Retinal pigment epithelial cell (primary cell): Measurements from ENCODE around the gene TSSK2.

Experiments
- DNase-seq: peaks from one replicate; pipeline ENCODE4 v3.0.0-alpha.2; 2010; ENCODE audit warnings: low read depth
- H3K4me3 ChIP-seq: 2 replicates; pipeline ENCODE4 v1.5.1; 2011; ENCODE audit warnings: mild to moderate bottlenecking, low read length, control low read depth, moderate library complexity
- TF ChIP-seq, protein P1 (sequence below): conservative IDR thresholded peaks from 2 replicates; pipeline ENCODE4 v1.5.1; 2011; ENCODE audit warnings: low read depth, low read length, control low read depth, inconsistent platforms

TSSK2 gene

DNA sequence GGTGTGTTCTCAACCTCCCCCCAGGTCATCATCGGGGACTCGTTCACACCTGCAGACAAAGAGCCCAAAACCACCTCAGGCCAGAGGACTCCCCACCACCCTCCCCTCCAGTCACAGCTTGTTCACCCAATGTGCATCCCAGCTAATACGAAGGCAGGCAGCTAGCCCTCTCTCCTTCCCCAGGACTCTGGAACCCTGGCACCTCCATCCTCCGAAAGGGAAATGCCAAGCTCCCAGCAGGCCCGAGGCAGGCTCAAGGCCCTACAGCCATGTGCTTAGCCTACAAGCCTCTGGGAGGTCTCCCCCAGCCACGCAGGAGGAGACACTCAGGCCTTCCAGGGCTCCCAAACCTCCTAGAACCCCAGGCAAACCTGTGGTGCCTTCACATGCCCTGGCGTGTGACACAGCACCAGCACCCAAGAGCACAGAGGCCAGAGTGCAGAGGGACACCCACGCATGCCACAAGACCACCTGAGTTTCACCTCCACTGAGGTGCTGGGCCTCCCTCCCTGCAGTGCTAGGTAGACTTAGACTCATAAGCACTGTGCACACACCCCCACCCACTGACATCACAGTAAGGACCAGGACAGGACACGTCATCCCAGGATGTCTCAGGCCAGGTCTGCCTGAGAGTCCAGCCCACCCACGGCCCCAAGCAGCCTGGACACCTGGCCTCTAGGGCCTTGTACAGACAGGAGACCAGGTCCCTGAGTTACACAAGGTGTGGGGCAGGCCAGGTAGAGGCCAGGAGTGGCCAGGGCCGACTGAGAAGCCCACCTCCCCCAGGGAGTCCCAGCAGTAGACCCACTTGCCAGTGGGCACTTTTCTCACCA is 6.5 kb downstream of the TSSK2 start:
- TF ChIP-seq, protein P1, sequence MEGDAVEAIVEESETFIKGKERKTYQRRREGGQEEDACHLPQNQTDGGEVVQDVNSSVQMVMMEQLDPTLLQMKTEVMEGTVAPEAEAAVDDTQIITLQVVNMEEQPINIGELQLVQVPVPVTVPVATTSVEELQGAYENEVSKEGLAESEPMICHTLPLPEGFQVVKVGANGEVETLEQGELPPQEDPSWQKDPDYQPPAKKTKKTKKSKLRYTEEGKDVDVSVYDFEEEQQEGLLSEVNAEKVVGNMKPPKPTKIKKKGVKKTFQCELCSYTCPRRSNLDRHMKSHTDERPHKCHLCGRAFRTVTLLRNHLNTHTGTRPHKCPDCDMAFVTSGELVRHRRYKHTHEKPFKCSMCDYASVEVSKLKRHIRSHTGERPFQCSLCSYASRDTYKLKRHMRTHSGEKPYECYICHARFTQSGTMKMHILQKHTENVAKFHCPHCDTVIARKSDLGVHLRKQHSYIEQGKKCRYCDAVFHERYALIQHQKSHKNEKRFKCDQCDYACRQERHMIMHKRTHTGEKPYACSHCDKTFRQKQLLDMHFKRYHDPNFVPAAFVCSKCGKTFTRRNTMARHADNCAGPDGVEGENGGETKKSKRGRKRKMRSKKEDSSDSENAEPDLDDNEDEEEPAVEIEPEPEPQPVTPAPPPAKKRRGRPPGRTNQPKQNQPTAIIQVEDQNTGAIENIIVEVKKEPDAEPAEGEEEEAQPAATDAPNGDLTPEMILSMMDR: no peak
- no peak overlapping the region for H3K4me3 ChIP-seq
- no peak for DNase-seq

DNA sequence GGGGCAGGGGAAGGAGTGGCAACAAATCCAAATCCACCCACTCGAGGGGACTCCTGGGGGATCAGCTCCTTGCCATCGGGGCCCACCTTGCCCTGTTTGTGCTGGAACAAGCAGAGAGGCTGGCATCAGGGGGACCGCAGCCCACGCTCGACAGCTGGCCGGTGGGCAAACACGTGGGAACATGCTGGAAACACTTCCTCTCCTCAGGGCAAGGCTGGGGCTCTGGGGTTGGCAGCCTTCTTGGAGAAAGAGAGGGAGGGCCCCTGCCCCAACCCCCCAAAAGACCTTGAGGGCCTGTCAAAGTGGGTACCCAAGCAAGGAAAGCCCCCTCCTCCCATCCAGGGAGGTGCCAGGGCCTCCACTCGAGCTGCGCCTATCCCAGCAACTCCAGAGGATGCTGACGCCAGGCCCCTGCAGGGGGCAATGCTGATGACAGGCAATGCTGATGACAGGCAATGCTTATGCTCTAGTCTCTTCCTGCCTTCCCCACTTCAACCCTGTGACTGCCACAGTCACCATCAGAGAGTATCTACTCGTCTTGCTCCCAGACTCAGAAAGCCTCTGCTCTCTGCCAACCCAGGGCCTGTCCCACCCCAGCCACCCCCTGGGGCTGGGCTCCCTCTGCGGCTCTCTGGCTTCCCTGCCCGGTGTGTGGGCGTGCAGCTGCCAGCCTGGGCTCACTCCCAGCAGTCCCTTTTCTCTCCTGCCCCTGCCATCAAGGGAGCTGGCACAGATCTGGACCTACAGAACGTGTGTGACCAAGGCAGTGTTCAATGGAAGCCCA is 7.3 kb downstream of the TSSK2 start:
- H3K4me3 ChIP-seq: no peak overlapping the region
- DNase-seq: no peak
- TF ChIP-seq, protein P1: no peak

DNA sequence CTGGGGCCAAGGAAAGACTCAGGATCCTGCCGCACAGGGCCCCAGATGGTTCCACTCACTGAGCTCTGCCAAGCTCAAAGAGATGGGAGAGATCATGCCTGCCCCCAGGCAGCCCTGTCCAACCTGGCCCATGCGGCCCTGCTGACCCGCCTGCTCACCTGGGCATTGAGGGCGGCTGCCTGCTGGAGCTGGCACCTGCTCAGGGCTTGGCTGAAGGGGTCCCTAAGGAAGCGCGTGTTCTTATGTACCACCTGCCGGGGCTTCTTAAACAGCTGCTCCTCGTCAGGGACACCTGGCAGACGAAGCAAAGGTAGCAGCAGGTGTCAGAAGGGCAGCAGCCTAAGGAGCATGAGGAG is 7.9 kb downstream of the TSSK2 start:
- no peak for DNase-seq
- TF ChIP-seq, protein P1: no peak

DNA sequence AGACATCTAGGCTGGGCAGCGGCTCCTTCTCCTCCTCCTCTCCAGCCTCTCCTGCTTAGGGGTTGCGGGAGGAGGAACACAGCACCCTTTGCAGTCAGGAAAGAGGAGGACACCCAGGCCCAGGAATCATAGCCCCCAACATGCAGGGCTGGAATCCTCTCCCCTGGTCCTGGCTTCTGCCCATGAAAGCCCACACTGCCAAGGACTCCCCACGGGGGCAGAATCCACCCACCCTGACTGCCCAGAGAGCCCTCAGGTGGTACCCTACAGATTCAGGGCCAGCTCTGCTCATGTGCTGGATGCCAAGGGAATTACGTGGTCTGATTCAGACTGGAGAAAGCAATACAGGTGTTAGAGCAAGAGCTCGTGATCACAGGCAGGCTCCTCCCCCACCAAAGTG is 8.9 kb downstream of the TSSK2 start:
- H3K4me3 ChIP-seq: no peak overlapping the region
- TF ChIP-seq, protein P1: no peak
- DNase-seq: no peak

More for the DNA sequence above, 7.9 kb downstream of the TSSK2 start:
- no peak overlapping the region for H3K4me3 ChIP-seq

DNA sequence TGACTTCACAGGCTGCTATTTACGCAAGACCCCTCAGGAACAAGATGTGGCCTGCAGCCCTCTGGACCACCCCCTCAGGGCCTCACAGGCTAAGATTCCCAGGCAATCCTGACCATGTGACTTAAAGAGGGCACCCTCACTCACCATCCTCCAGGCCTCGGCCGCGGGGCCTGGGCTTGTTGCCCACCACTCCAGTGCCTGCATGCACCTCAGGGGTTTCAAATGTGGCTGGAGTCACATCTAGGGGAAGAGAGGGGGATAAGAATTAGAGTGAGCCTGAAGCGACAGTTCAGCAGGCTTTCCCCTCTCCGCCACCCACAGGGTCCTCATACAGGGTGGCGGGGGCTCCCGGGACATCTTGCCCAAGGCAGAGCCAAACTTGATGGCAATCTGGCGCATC is 11.3 kb downstream of the TSSK2 start:
- no peak overlapping the region for H3K4me3 ChIP-seq
- TF ChIP-seq, protein P1: no peak
- no peak for DNase-seq

DNA sequence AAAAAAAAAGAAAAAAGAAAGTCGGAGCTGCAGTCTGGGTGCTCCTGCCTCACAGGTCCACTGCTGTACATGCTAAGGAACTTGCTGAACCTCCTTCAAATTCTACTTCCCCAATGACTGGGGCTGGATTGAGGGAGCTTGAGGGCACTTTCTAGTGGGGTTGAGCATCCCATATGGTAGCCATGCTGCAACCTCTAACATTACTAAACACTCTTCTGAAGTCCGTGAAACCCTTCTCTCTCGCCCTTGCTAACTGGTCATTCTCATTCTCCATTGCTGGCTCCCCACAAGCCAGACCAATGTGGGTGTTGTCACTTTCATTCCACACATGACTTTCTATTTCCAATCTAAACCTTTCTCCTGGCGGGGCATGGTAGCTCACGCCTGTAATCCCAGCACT is 12.1 kb downstream of the TSSK2 start:
- no peak for DNase-seq
- no peak overlapping the region for H3K4me3 ChIP-seq
- TF ChIP-seq, protein P1: no peak
